ENCODE measurements around the gene DUSP22.

Gene DUSP22

GRCh38 chr6:302760-303159 is 10.5 kb downstream of the DUSP22 start:
- Histone ChIP-seq H2AFZ (no peak overlapping the region), H3K27ac (no peak overlapping the region), H3K79me2 (peaks cover 9% of the 10 kb centered on the region), H3K4me2 (ENCODE audit: low read length) (no peak overlapping the region), H3K9ac (no peak overlapping the region), H3K9me3 (ENCODE audit: control insufficient read depth, low read length) (no peaks in the 10 kb centered on the region), H3K4me1 (no peaks in the 10 kb centered on the region), H3K36me3 (ENCODE audit: control insufficient read depth, insufficient read depth, low read length) (no peaks in the 10 kb centered on the region), H3K27me3 (ENCODE audit: control insufficient read depth, insufficient read depth, low read length) (no peaks in the 10 kb centered on the region), H3K4me3 (ENCODE audit: low read depth, low read length) (no peak overlapping the region)
- TF ChIP-seq CTCF (IDR thresholded peaks at IDR 0.05): no peak

GRCh38 chr6:303263-303662 is 11.0 kb downstream of the DUSP22 start:
- Histone ChIP-seq H2AFZ (no peak overlapping the region), H3K79me2 (peaks cover 9% of the 10 kb centered on the region), H3K27ac (no peak overlapping the region), H3K4me1 (no peaks in the 10 kb centered on the region), H3K36me3 (ENCODE audit: control insufficient read depth, insufficient read depth, low read length) (no peaks in the 10 kb centered on the region), H3K27me3 (ENCODE audit: control insufficient read depth, insufficient read depth, low read length) (no peaks in the 10 kb centered on the region), H3K9me3 (ENCODE audit: control insufficient read depth, low read length) (no peaks in the 10 kb centered on the region), H3K4me2 (ENCODE audit: low read length) (no peak overlapping the region), H3K4me3 (ENCODE audit: low read depth, low read length) (no peak overlapping the region), H3K9ac (no peak overlapping the region)
- no peak for TF ChIP-seq CTCF (IDR thresholded peaks at IDR 0.05)

GRCh38 chr6:303948-304558 is 11.8 kb downstream of the DUSP22 start:
- H3K36me3 ChIP-seq (ENCODE audit: control insufficient read depth, insufficient read depth, low read length): no peaks in the 10 kb centered on the region
- H3K9ac ChIP-seq: no peak overlapping the region
- no peaks in the 10 kb centered on the region for H3K4me1 ChIP-seq

GRCh38 chr6:304833-305370 is 12.6 kb downstream of the DUSP22 start:
- Histone ChIP-seq H3K4me3 (ENCODE audit: low read depth, low read length) (no peak overlapping the region), H3K27me3 (ENCODE audit: control insufficient read depth, insufficient read depth, low read length) (no peaks in the 10 kb centered on the region), H2AFZ (no peak overlapping the region), H3K4me1 (no peaks in the 10 kb centered on the region), H3K9me3 (ENCODE audit: control insufficient read depth, low read length) (no peaks in the 10 kb centered on the region), H3K79me2 (peaks cover 9% of the 10 kb centered on the region), H3K27ac (no peak overlapping the region), H3K4me2 (ENCODE audit: low read length) (no peak overlapping the region), H3K9ac (no peak overlapping the region), H3K36me3 (ENCODE audit: control insufficient read depth, insufficient read depth, low read length) (no peaks in the 10 kb centered on the region)
- no peak for TF ChIP-seq CTCF (IDR thresholded peaks at IDR 0.05)

More at GRCh38 chr6:303948-304558, 11.8 kb downstream of the DUSP22 start:
- Histone ChIP-seq H3K4me3 (ENCODE audit: low read depth, low read length) (no peak overlapping the region), H2AFZ (no peak overlapping the region), H3K27ac (no peak overlapping the region), H3K27me3 (ENCODE audit: control insufficient read depth, insufficient read depth, low read length) (no peaks in the 10 kb centered on the region), H3K9me3 (ENCODE audit: control insufficient read depth, low read length) (no peaks in the 10 kb centered on the region), H3K4me2 (ENCODE audit: low read length) (no peak overlapping the region), H3K79me2 (peaks cover 9% of the 10 kb centered on the region)
- no peak for TF ChIP-seq CTCF (IDR thresholded peaks at IDR 0.05)
